Measurements from ENCODE around the gene TLCD3B.

DNA sequence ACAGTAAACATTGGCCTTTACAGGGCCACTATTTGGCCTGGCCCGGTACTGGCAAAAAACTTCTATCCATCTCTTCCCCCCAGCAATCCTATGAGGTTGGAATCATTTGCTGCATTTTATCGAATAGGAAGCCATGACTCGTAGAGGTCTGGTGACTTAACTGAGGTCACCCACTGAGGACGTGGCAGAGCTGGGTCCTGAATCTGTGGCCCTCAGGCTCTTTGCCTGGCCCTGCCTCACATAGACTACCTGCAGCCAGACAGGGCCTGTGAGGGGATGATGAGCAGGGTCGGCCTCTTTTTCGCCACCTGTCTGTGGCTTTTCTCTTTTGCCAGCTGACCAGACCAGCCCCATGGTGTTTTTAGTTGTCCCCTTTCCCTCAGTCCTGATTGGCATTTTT, 46.6 kb upstream of the TLCD3B start:
- TF ChIP-seq POLR2A (IDR thresholded peaks at IDR 0.05): no peak
- TF ChIP-seq, protein P1, sequence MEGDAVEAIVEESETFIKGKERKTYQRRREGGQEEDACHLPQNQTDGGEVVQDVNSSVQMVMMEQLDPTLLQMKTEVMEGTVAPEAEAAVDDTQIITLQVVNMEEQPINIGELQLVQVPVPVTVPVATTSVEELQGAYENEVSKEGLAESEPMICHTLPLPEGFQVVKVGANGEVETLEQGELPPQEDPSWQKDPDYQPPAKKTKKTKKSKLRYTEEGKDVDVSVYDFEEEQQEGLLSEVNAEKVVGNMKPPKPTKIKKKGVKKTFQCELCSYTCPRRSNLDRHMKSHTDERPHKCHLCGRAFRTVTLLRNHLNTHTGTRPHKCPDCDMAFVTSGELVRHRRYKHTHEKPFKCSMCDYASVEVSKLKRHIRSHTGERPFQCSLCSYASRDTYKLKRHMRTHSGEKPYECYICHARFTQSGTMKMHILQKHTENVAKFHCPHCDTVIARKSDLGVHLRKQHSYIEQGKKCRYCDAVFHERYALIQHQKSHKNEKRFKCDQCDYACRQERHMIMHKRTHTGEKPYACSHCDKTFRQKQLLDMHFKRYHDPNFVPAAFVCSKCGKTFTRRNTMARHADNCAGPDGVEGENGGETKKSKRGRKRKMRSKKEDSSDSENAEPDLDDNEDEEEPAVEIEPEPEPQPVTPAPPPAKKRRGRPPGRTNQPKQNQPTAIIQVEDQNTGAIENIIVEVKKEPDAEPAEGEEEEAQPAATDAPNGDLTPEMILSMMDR (IDR thresholded peaks at IDR 0.05): no peak

Measured in thyroid gland (tissue), 4 donors.